GM12892 (cell line): ENCODE results near the gene C9orf57.

ENCODE experiments used
- DNase-seq: peaks from one replicate; pipeline ENCODE4 v3.0.0; 2011; ENCODE audit not compliant: insufficient read length
- FAIRE-seq: peaks from 2 replicates; lab custom pipeline; 2011; peaks lifted over from hg19 to GRCh38; lab: Jason Lieb, UNC
- POLR2A ChIP-seq: IDR thresholded peaks from 2 replicates; pipeline ENCODE4 v1.6.1; 2011; ENCODE audit warnings: low read depth, low read length, control low read depth
- POLR2AphosphoS5 ChIP-seq: IDR thresholded peaks from 2 replicates; pipeline ENCODE4 v1.6.1; 2011; ENCODE audit warnings: low read depth, low read length, control low read depth
- TAF1 ChIP-seq: IDR thresholded peaks from 2 replicates; pipeline ENCODE4 v1.6.1; 2011; ENCODE audit warnings: low read depth, mild to moderate bottlenecking, control low read depth, low read length, borderline replicate concordance

C9orf57 gene

DNA sequence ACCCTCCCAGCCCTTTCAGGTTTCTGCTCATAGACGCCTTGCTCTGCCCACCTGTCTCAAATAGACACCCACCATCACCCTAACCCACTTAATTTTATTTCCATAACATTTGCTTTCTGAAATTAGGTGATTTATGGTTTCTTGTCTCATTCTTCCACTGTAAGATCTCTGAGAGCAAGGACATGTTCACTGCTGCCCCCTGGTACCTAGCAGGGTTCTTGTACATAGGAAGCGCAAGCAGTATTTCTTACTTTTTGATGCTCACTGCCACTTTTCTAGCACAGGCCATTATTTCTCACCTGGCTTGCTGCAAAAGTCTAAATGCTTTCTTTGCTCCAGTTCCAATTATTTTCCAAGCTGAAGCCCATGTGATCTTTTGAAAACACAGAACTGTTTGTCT lies 16.8 kb downstream of the C9orf57 start:
- TF ChIP-seq POLR2AphosphoS5, result no peak
- TF ChIP-seq POLR2A, result no peak
- no peak for TF ChIP-seq TAF1
- FAIRE-seq (no peak), DNase-seq (no peak)

DNA sequence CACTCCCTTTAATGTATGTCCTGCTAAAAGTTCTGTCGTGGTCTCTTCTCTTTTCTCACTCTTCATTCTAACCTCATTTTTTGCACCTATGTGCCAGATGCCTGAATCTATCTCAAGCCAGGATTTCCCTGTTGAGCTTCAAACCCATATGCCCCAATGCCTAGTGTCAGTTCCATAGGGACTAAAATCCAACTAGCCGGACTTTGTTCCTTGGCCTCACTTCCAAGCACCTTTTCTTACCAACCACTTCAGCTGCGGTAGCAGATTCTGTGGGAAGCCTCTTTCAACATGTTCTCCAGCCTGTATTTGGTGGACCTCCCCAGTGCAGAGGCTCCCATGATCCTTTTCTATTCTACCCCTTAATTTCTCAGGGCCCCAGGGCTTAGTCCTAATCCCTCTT lies 17.5 kb downstream of the C9orf57 start:
- DNase-seq (no peak), FAIRE-seq (no peak)
- TF ChIP-seq TAF1, result no peak
- TF ChIP-seq POLR2AphosphoS5, result no peak
- no peak for TF ChIP-seq POLR2A

DNA sequence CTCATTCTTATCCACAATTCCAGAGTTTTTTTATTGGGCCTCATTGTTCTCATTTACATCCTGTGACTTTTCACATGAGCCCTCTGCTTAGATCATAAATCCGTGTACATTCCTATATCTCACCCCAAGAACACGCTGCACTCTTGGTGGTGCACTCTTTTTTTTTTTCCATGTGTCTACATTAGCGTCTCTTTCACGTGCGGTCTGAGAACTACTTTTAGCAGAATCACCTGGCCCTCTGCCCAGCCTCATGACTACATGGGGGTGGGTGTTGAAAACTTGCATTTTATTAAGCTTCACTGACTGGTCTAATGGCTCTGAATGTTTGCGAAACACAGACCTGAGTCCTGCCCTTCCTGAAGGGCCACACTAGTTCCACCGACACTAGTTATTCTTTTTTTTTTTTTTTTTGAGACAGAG lies 18.6 kb downstream of the C9orf57 start:
- no peak for FAIRE-seq
- no peak for DNase-seq
- TF ChIP-seq POLR2AphosphoS5, result no peak
- TF ChIP-seq TAF1, result no peak
- TF ChIP-seq POLR2A, result no peak

DNA sequence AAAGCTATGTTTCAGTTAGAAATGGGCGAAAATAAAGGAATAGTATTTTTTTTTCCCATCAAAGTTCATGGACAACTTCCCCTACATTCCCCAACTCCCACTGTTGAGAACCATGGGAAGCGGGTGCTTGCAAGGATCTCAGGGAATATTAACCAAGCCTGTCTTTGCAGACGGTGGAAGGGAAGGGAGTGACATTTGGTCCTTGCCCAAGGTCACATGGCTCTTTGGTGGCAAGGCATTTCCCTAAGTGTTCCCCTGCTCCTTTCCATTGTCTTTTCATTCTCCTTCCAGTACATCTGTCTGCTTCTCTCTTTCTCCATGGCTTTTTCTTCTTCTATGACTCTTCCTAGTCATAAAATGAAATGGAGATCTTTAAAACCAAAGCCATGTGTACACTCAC lies 19.0 kb downstream of the C9orf57 start:
- DNase-seq, result no peak
- FAIRE-seq, result no peak
- TF ChIP-seq TAF1 (no peak), POLR2A (no peak), POLR2AphosphoS5 (no peak)

DNA sequence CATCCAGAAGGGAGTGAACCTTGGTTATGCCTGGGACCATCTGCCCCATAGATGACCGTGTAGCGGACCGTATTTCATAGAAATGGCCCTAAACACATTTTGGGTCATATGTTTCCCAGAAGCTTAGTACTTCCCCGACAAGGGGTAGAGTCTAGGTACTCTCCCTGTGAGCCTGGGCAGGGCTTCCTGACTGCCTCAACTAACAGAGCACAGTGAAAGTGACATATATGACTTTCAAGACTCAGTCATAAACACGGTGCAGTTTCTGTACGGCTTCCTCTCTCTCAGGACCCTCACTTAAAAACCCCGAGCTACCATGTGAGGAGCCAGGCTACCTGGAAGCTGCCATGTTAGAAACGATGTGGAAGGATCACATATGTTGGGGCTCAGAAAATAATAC lies 20.9 kb downstream of the C9orf57 start:
- DNase-seq (no peak), FAIRE-seq (no peak)
- TF ChIP-seq TAF1 (no peak), POLR2AphosphoS5 (no peak), POLR2A (no peak)

DNA sequence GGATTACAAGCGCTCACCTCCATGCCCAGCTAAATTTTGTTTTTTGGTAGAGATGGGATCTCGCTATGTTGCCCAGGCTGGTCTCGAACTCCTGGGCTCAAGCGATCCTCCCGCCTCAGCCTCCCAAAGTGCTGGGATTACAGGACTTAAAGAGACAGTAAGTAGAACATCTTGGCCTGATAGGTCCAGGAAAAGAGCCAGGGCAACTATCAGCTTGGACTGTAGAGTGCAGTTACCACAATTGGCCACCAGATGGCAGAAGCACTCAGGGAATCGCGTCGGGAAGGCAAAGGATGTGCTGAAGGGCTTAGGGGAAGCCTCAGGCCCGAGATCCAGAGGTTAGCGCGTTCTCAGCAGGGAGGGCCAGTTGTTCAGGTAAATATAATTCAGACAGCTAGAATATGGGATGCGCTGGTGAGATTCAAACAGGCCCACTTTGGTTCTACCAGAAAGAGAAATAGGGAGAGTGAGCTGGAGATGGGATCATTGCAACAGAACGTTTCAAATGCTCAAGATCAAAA lies 21.5 kb downstream of the C9orf57 start:
- FAIRE-seq (peak; percentile 94), DNase-seq (peak; percentile 45)
- TF ChIP-seq POLR2A, result no peak
- no peak for TF ChIP-seq POLR2AphosphoS5
- TF ChIP-seq TAF1, result no peak

DNA sequence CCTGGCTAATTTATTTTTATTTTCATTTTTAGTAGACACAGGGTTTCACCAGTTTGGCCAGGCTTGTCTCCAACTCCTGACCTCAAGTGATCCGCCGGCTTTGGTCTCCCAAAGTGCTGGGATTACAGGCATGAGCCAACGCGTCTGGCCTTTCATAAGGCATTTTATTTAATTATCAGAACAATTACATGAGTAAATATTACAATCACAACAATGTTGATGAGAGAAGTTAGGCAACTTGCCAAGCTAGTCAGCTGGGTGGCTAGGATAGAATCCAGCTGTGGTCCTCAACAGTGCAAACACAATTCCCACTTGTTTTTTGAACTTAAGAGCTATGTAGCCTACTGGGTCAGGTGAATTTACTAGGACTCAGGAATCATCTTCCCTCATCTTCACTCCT lies 22.0 kb downstream of the C9orf57 start:
- TF ChIP-seq POLR2A, result no peak
- no peak for TF ChIP-seq TAF1
- TF ChIP-seq POLR2AphosphoS5, result no peak
- FAIRE-seq, result no peak
- DNase-seq, result no peak

DNA sequence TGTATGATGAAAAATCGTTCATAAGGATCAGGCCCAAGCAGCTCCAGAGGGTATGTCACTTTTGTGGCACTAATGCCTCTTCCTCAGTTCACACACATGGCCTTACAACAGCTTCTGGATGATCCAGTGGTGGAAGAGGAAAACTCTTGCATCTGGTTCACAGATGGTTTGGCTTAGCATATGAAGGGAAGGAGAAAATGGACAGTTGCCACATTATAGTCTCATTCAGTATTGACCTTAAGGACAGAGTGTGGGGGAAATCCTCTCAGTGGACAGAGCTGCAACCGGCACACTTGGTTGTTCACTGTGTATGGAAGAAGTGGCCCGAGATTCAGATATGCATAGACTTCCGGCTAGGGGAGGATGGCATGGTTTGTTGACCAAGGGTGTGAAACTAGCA lies 22.8 kb downstream of the C9orf57 start:
- no peak for TF ChIP-seq POLR2A
- TF ChIP-seq POLR2AphosphoS5, result no peak
- no peak for TF ChIP-seq TAF1
- DNase-seq (no peak), FAIRE-seq (no peak)

DNA sequence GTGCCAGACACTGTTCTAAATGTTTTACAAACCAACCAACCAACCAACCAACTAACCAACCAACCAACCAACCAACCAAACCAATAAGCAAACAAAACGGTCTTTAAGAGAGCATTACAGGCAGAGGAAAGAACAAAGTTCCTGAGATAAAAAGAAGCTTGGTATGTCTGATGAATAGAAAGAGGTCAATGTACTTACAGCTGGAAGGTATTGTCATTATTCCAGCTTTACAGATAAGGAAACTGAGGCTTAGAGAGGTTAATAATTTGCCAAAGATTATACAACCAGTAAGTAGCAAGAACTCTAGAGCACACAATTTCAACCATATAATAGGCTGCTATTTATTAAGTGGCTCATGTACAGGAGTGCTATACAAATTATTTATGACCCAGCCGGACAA lies 29.6 kb downstream of the C9orf57 start:
- FAIRE-seq (no peak), DNase-seq (no peak)
- no peak for TF ChIP-seq POLR2AphosphoS5
- no peak for TF ChIP-seq TAF1
- no peak for TF ChIP-seq POLR2A

DNA sequence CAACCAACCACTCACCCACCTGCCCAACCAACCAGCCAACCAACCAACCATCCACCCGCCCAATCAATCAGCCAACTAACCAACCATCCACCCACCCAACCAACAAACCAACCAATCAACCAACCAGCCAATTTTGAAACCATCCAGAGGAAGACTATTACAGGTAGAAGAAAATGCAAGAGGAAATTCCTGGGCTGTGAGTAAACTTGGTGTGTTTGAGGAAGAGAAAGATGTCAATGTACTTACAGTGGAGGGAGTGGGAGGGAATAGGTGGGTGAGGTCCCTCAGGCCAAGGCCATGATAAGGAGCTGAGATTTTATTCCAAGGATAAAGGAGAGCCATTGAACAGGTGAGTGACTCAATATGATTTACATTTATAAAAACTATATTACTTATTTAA lies 30.4 kb downstream of the C9orf57 start:
- no peak for FAIRE-seq

DNA sequence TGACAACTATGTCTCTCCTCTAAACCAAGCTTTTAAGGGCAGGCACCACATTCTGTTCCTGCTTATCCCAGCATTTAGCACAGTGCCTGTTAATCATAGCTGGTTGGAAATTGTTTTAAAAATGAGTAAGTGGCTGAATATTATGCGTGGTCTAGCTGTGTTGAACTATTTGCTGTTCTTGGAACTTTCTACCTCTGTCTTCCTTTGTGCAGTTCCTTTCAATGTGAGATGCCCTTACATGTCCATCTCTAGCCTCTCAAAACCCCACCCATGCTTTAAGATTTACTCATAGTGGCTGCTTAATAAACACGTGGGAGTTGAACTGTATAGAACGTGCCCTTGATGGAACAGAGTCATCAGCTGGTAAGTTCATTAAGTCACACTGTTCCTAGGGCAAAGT lies 34.5 kb downstream of the C9orf57 start:
- FAIRE-seq, result no peak
- TF ChIP-seq POLR2A (no peak), POLR2AphosphoS5 (no peak), TAF1 (no peak)
- DNase-seq, result no peak

More for the DNA sequence above, 30.4 kb downstream of the C9orf57 start:
- no peak for TF ChIP-seq TAF1
- no peak for TF ChIP-seq POLR2A
- no peak for TF ChIP-seq POLR2AphosphoS5
- DNase-seq, result no peak

DNA sequence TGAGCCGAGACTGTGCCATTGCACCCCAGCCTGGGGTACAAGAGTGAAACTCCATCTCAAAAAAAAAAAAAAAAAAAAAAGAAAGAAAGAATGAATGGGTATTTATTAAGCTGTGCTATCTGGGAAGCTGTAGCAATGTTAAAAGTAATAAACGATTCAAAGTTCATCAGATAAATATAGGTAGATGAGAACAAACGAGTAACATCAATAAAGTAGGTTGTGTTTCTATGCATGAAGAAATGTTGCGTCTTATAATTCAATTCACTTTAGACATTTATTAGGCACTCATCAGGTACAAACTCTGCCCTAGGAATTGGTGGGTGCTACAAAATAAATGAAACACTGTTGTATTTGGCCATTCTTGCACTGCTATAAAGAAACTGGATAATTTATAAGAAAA lies 36.8 kb downstream of the C9orf57 start:
- TF ChIP-seq POLR2A (no peak), POLR2AphosphoS5 (no peak), TAF1 (no peak)
- DNase-seq (no peak), FAIRE-seq (no peak)

DNA sequence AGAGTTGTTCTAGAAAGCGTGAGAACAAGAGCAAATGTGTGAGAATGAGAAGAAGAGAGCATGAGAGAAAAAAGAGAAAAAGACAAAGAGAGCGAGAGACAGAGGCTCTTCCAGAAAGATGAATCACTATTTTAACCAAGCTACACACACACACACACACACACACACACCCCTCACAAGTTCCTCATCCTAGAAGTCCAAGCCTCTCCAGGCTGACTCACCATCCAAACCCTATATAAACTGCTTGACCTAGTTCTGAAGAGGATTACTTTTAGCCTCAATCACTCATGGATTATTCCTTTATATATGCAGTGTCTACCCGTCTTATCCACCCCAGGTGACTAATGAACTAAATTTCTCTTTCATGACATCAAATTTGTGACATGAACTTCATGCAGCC lies 37.6 kb downstream of the C9orf57 start:
- DNase-seq (no peak), FAIRE-seq (no peak)
- no peak for TF ChIP-seq TAF1
- TF ChIP-seq POLR2AphosphoS5, result no peak
- no peak for TF ChIP-seq POLR2A
